ENCODE measurements around the gene AP4B1. TPM values are rescaled to one million over a fixed set of nuclear protein-coding genes. Genes with fewer than 3 reads are reported as not detected.

The AP4B1 gene
- total and polyA plus RNA-seq, 2 of the 13 experiments (the other 11 are each of a cell fraction or from before 2014, with no cell fraction given) = 8.5 to 12.0 TPM

- no peak for TF ChIP-seq ARID5B (CRISPR knock-in tag; IDR thresholded peaks at IDR 0.05)
- no peak for TF ChIP-seq PRPF4 (IDR thresholded peaks at IDR 0.05; ENCODE audit: low read depth, low read length, poor library complexity, severe bottlenecking)
- TF ChIP-seq FOXP4 (CRISPR knock-in tag; IDR thresholded peaks at IDR 0.05) = no peak
- TF ChIP-seq SAFB2 (CRISPR knock-in tag; IDR thresholded peaks at IDR 0.05; ENCODE audit: borderline replicate concordance, low read depth) = 0 out of 2 replicates have a peak, but pooled peaks have one; percentile 7
- TF ChIP-seq CENPT (CRISPR knock-in tag; IDR thresholded peaks at IDR 0.05; ENCODE audit: low read depth) = no peak
- no peak; the same call in 1 of the 2 replicates for TF ChIP-seq ZNF563 (CRISPR knock-in tag; IDR thresholded peaks at IDR 0.05)
- TF ChIP-seq RAD21 (CRISPR knock-in tag; IDR thresholded peaks at IDR 0.05) = peak; percentile 34; the same call in 1 of the 2 replicates
- TF ChIP-seq ZSCAN20 (CRISPR knock-in tag; IDR thresholded peaks at IDR 0.05; ENCODE audit: borderline replicate concordance) = no peak
- TF ChIP-seq RBFOX2 (IDR thresholded peaks at IDR 0.05; ENCODE audit: low read depth, low read length) = peak; percentile 7; the same call in 1 of the 2 replicates
- peak; percentile 61 for TF ChIP-seq SAP130 (CRISPR knock-in tag; IDR thresholded peaks at IDR 0.05; ENCODE audit: low read depth)
- no peak for TF ChIP-seq CREM (IDR thresholded peaks at IDR 0.05)
- no peak for TF ChIP-seq CREM (CRISPR knock-in tag; IDR thresholded peaks at IDR 0.05)
- 0 out of 2 replicates have a peak, but pooled peaks have one; percentile 65 for TF ChIP-seq REXO4 (CRISPR knock-in tag; IDR thresholded peaks at IDR 0.05; ENCODE audit: borderline replicate concordance)
- 0 out of 2 replicates have a peak, but pooled peaks have one; percentile 47 for TF ChIP-seq ZNF850 (CRISPR knock-in tag; conservative IDR thresholded peaks at IDR 0.05)
- TF ChIP-seq ZNF280B (CRISPR knock-in tag; IDR thresholded peaks at IDR 0.05; ENCODE audit: borderline replicate concordance) = 0 out of 2 replicates have a peak, but pooled peaks have one; percentile 41
- TF ChIP-seq ZC3H13 (CRISPR knock-in tag; IDR thresholded peaks at IDR 0.05) = 0 out of 2 replicates have a peak, but pooled peaks have one; percentile 8
- no peak for TF ChIP-seq SRSF1 (optimal IDR thresholded peaks at IDR 0.05; ENCODE audit: low read depth, low read length)
- TF ChIP-seq ZNF598 (CRISPR knock-in tag; IDR thresholded peaks at IDR 0.05; ENCODE audit: borderline replicate concordance) = 0 out of 2 replicates have a peak, but pooled peaks have one; percentile 31
- no peak for TF ChIP-seq GZF1 (CRISPR knock-in tag; IDR thresholded peaks at IDR 0.05)
- peak; percentile 72; the same call in 1 of the 2 replicates for TF ChIP-seq ZNF224 (CRISPR knock-in tag; IDR thresholded peaks at IDR 0.05)
- 0 out of 2 replicates have a peak, but pooled peaks have one; percentile 15 for TF ChIP-seq ZNF891 (CRISPR knock-in tag; IDR thresholded peaks at IDR 0.05)
- TF ChIP-seq CENPX (CRISPR knock-in tag; IDR thresholded peaks at IDR 0.05) = no peak
- no peak for TF ChIP-seq CBX1 (IDR thresholded peaks at IDR 0.05; ENCODE audit: low read depth)
Measured at GRCh38 chr1:113929750-113930498, 25.3 kb upstream of the AP4B1 start (continued).

Data from HepG2 (cell line).